Erythroblast (primary cell): ENCODE data around the gene ACP6.

ENCODE experiments used
- GATA1 ChIP-seq: IDR thresholded peaks from 2 replicates; pipeline ENCODE4 v1.6.1; 2011; ENCODE audit warnings: low read depth, mild to moderate bottlenecking, control low read depth, low read length, moderate library complexity
- POLR2A ChIP-seq: IDR thresholded peaks from 2 replicates; pipeline ENCODE4 v1.6.1; 2011; ENCODE audit warnings: mild to moderate bottlenecking, low read length

DNA sequence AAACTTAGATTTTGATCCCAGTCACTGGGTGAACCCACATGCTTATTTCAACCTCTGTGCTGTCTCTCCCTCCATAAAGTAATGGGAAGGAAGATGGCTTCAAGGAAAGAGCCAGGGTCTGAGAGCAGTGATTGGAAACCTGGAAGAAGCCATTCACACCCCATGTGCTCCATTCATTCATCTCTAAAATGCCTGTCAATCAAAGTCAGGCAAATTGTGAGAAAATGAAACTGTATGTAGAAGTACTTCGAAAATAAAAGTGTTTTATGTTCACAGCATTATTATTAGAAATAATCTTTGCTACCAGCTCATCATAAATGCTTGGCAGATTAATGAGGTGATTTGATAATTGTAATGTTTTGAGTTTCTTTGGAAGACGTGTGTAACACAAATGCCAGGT, 61.0 kb downstream of the ACP6 start:
- TF ChIP-seq POLR2A = no peak
- no peak for TF ChIP-seq GATA1
